HCT116 (cell line): ENCODE measurements around the gene C2CD2. TPM values are rescaled to one million over a fixed set of nuclear protein-coding genes. Genes with fewer than 3 reads are reported as not detected.

Experiments used
- ATAC-seq: fragments of 200-7000 bp; cut with Tn5 transposase; 2 replicates; pipeline ENCODE4 v1.9.1; 2020; ENCODE audit warnings: mild to moderate bottlenecking, moderate library complexity
- BruUV-seq: library from RNA; stranded (reverse); fragments of 400-500 nt; replicated peaks from 2 replicates; lab custom pipeline; 2021; lab: Mats Ljungman, UMichigan
- CTCF ChIA-PET: fragments of 300-600 bp; sonication (Branson Sonifier 250); formaldehyde crosslinking; loops from one replicate; lab custom pipeline; 2021; ENCODE audit warnings: antibody characterized with exemption; lab: Charles Lee
- POLR2A ChIA-PET: fragments of 300-600, 350-600 bp; sonication (Branson Sonifier 250); formaldehyde crosslinking; loops from one replicate; lab custom pipeline; 2021; ENCODE audit warnings: antibody characterized with exemption; lab: Charles Lee
- RAD21 ChIA-PET, 2 experiments: fragments of 300-600 bp; sonication (Branson Sonifier 250); formaldehyde crosslinking; loops; one replicate each; lab custom pipeline; 2023; ENCODE audit warnings: low total read pairs in 2 of 2; ENCODE audit not compliant: uncharacterized antibody in 2 of 2, unreplicated experiment in 2 of 2, low non-redundant PET in 1 of 2; lab: Charles Lee
- DNase-seq: peaks from one replicate; pipeline ENCODE4 v3.0.0-alpha.2; 2010; ENCODE audit warnings: low read depth, low spot score
- H2AFZ ChIP-seq: fragments of 200-600 bp; shearing (Covaris generic), sonication (generic); 2 replicates; pipeline ENCODE4 v1.6.1; 2017; ENCODE audit warnings: low read depth, mixed run types, mixed read lengths, antibody characterized with exemption, low read length; ENCODE audit not compliant: poor library complexity, severe bottlenecking
- H3K27ac ChIP-seq: 2 replicates; pipeline ENCODE4 v1.5.1; 2012; ENCODE audit warnings: low read depth, low read length
- H3K27me3 ChIP-seq: fragments of 200-600 bp; sonication (generic); 2 replicates; pipeline ENCODE4 v1.6.1; 2016; ENCODE audit warnings: mixed run types, low read length, mixed read lengths; ENCODE audit not compliant: insufficient read depth
- H3K36me3 ChIP-seq, 2 experiments: fragments of 200-500 bp in 1 of 2; fragments of 200-600 bp in 1 of 2; sonication (Bioruptor generic) in 1 of 2; sonication (generic) in 1 of 2; 2 replicates each; pipeline versions ENCODE4 v1.5.1 to v1.6.1; 2014 to 2016; ENCODE audit warnings: low read length in 2 of 2, inconsistent platforms in 1 of 2, mixed read lengths in 1 of 2, mixed run types in 1 of 2; ENCODE audit not compliant: insufficient read depth in 2 of 2, control insufficient read depth in 1 of 2
- H3K4me1 ChIP-seq, 2 experiments: fragments of 200-600 bp in 1 of 2; sonication (generic) in 1 of 2; 2 replicates each; pipeline versions ENCODE4 v1.5.1 to v1.6.1; 2012 to 2017; ENCODE audit warnings: low read length in 2 of 2, inconsistent platforms in 1 of 2, mild to moderate bottlenecking in 1 of 2, mixed read lengths in 1 of 2, mixed run types in 1 of 2, moderate library complexity in 1 of 2; ENCODE audit not compliant: insufficient read depth in 2 of 2, control insufficient read depth in 1 of 2
- H3K4me2 ChIP-seq: fragments of 200-600 bp; sonication (generic); 2 replicates; pipeline ENCODE4 v1.6.1; 2017; ENCODE audit warnings: mixed run types, low read length, mixed read lengths
- H3K4me3 ChIP-seq, 2 experiments: fragments of 200-600 bp in 1 of 2; sonication (generic) in 1 of 2; replicated peaks in 1 of 2; 2 replicates each; pipeline ENCODE4 v1.5.1; 2011 to 2016; ENCODE audit warnings: low read length in 2 of 2, control low read depth in 1 of 2, low read depth in 1 of 2, mild to moderate bottlenecking in 1 of 2, mixed read lengths in 1 of 2, mixed run types in 1 of 2
- H3K79me2 ChIP-seq: fragments of 200-600 bp; sonication (generic); 2 replicates; pipeline ENCODE4 v1.6.1; 2017; ENCODE audit warnings: mild to moderate bottlenecking, mixed run types, low read length, moderate library complexity, mixed read lengths; ENCODE audit not compliant: insufficient read depth
- H3K9ac ChIP-seq: fragments of 200-600 bp; sonication (generic); 2 replicates; pipeline ENCODE4 v1.6.1; 2016; ENCODE audit warnings: low read length, mixed read lengths
- H3K9me2 ChIP-seq: fragments of 200-600 bp; sonication (generic), shearing (Covaris generic); 2 replicates; pipeline ENCODE4 v1.6.1; 2017; ENCODE audit warnings: mixed run types, mild to moderate bottlenecking, moderate library complexity; ENCODE audit not compliant: insufficient read depth
- H3K9me3 ChIP-seq, 2 experiments: fragments of 200-500 bp in 1 of 2; fragments of 200-600 bp in 1 of 2; sonication (Bioruptor generic) in 1 of 2; sonication (generic) in 1 of 2; 2 replicates each; pipeline ENCODE4 v1.6.1; 2014 to 2017; ENCODE audit warnings: low read length in 2 of 2, mixed read lengths in 2 of 2, inconsistent platforms in 1 of 2, low read depth in 1 of 2, mild to moderate bottlenecking in 1 of 2, mixed run types in 1 of 2, moderate library complexity in 1 of 2; ENCODE audit not compliant: control insufficient read depth in 1 of 2, insufficient read depth in 1 of 2
- H4K20me1 ChIP-seq: fragments of 200-600 bp; sonication (generic), shearing (Covaris generic); 2 replicates; pipeline ENCODE4 v1.6.1; 2017; ENCODE audit warnings: mixed run types, mild to moderate bottlenecking, moderate library complexity; ENCODE audit not compliant: insufficient read depth
- CBX3 ChIP-seq: IDR thresholded peaks from 2 replicates; pipeline ENCODE4 v1.6.1; 2012; ENCODE audit warnings: low read depth
- CEBPB ChIP-seq: IDR thresholded peaks from 2 replicates; pipeline ENCODE4 v1.6.1; 2012; ENCODE audit warnings: low read depth
- EGR1 ChIP-seq: IDR thresholded peaks from 2 replicates; pipeline ENCODE4 v1.6.1; 2012; ENCODE audit warnings: low read depth
- ELF1 ChIP-seq: IDR thresholded peaks from 2 replicates; pipeline ENCODE4 v1.6.1; 2012; ENCODE audit warnings: low read depth, borderline replicate concordance
- EZH2 ChIP-seq: fragments of 200-600 bp; sonication (generic); IDR thresholded peaks from 2 replicates; pipeline ENCODE4 v1.6.1; 2017; ENCODE audit warnings: antibody characterized with exemption, mixed run types
- EZH2phosphoT487 ChIP-seq: fragments of 200-600 bp; IDR thresholded peaks from 2 replicates; pipeline ENCODE4 v1.6.1; 2018; ENCODE audit warnings: antibody characterized with exemption, borderline replicate concordance
- FOSL1 ChIP-seq: IDR thresholded peaks from 2 replicates; pipeline ENCODE4 v1.6.1; 2012; ENCODE audit warnings: low read depth
- JUND ChIP-seq: IDR thresholded peaks from 2 replicates; pipeline ENCODE4 v1.6.1; 2012
- SP1 ChIP-seq: IDR thresholded peaks from 2 replicates; pipeline ENCODE4 v1.6.1; 2012; ENCODE audit warnings: low read depth
- YY1 ChIP-seq: IDR thresholded peaks from 2 replicates; pipeline ENCODE4 v1.6.1; 2011; ENCODE audit warnings: low read length, low read depth, moderate library complexity, mild to moderate bottlenecking; ENCODE audit not compliant: insufficient replicate concordance; ENCODE audit errors: extremely low read depth
- ZNF274 ChIP-seq: fragments of 200-500 bp; sonication (Bioruptor generic); IDR thresholded peaks from 2 replicates; pipeline ENCODE4 v1.6.1; 2014; ENCODE audit warnings: mild to moderate bottlenecking, low read depth, low read length, inconsistent platforms
- intact Hi-C: fragments of 100-400 bp; cut with micrococcal nuclease; formaldehyde crosslinking; loops from 2 replicates; pipeline ENCODE4 v1.10.0; 2022
- total RNA-seq: library from RNA; stranded (reverse); gene quantifications from one replicate; pipeline ENCODE4 v1.2.1, GENCODE V29; 2021; ENCODE audit not compliant: unreplicated experiment
- TF ChIP-seq, protein P1 (sequence below): IDR thresholded peaks from 2 replicates; pipeline ENCODE4 v1.6.1; 2012; ENCODE audit warnings: low read depth

The C2CD2 gene
- total RNA-seq, 1 experiment from 2014 or later, result 22.0 TPM

DNA sequence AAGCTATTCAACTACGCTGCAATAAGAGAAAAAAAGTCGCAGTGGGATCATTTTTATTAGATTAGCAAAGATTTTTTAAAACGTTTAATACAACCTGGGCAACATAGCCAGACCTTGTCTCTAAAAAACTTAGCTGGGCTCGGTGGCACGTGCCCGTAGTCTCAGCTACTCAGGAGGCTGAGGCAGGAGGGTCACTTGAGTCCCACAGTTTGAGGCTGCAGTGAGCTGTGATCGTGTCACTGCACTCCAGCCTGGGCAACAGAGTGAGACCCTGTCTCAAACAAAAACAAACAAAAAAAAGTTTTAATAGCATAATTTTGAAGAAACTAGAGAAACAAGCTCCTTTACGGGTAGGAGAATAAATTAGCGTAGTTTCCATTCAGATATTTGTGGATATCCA is 73.7 kb downstream of the C2CD2 start:
- peaks cover 8 to 29% of the 10 kb centered on the region in 2 experiments for H3K4me1 ChIP-seq
- H4K20me1 ChIP-seq, result no peaks in the 10 kb centered on the region
- no peak for ATAC-seq
- intact Hi-C loops, result loop anchor here (10.0 kb wide), 1 partner anchor 985 kb away; no protein-coding TSS in a partner anchor
- no peaks in the 10 kb centered on the region for H3K36me3 ChIP-seq
- H3K79me2 ChIP-seq, result peaks cover 34% of the 10 kb centered on the region
- H3K27me3 ChIP-seq, result no peaks in the 10 kb centered on the region
- DNase-seq, result no peak
- H3K9me3 ChIP-seq, result no peaks in the 10 kb centered on the region
- peak overlapping the region; percentile 95 for H3K9ac ChIP-seq
- H3K4me2 ChIP-seq, result peak overlapping the region; percentile 92
- H3K9me2 ChIP-seq, result no peaks in the 10 kb centered on the region
- peak overlapping the region; percentile 74 to 80 for H3K4me3 ChIP-seq
- CTCF ChIA-PET, result interaction anchor here (1.2 to 1.3 kb wide), 2 partner anchors 237 to 268 kb away, joined by 4 to 5 read pairs; no protein-coding TSS in a partner anchor
- POLR2A ChIA-PET, result interaction anchor here (1.6 to 1.7 kb wide), 2 partner anchors 52 to 77 kb away, joined by 3 to 4 read pairs; no protein-coding TSS in a partner anchor
- RAD21 ChIA-PET, result no interaction called here
- TF ChIP-seq FOSL1 (no peak), EZH2phosphoT487 (no peak), YY1 (no peak), SP1 (no peak), CEBPB (no peak), JUND (no peak), EZH2 (no peak), CBX3 (no peak), ZNF274 (no peak), ELF1 (no peak), EGR1 (no peak)
- TF ChIP-seq, protein P1, sequence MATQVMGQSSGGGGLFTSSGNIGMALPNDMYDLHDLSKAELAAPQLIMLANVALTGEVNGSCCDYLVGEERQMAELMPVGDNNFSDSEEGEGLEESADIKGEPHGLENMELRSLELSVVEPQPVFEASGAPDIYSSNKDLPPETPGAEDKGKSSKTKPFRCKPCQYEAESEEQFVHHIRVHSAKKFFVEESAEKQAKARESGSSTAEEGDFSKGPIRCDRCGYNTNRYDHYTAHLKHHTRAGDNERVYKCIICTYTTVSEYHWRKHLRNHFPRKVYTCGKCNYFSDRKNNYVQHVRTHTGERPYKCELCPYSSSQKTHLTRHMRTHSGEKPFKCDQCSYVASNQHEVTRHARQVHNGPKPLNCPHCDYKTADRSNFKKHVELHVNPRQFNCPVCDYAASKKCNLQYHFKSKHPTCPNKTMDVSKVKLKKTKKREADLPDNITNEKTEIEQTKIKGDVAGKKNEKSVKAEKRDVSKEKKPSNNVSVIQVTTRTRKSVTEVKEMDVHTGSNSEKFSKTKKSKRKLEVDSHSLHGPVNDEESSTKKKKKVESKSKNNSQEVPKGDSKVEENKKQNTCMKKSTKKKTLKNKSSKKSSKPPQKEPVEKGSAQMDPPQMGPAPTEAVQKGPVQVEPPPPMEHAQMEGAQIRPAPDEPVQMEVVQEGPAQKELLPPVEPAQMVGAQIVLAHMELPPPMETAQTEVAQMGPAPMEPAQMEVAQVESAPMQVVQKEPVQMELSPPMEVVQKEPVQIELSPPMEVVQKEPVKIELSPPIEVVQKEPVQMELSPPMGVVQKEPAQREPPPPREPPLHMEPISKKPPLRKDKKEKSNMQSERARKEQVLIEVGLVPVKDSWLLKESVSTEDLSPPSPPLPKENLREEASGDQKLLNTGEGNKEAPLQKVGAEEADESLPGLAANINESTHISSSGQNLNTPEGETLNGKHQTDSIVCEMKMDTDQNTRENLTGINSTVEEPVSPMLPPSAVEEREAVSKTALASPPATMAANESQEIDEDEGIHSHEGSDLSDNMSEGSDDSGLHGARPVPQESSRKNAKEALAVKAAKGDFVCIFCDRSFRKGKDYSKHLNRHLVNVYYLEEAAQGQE, result no peak
- TF ChIP-seq, all 23 proteins: peak for 0
- no peak overlapping the region for H2AFZ ChIP-seq
- H3K27ac ChIP-seq, result peak overlapping the region; percentile 94; the same call in 1 of the 2 replicates
- no TSS peak for BruUV-seq
